HG03066 (cell line): ENCODE results near the gene HMGXB3.

Experiments
- ATAC-seq: cut with Tn5 transposase; IDR thresholded peaks from one replicate; pipeline ENCODE4 v1.9.1; 2021; ENCODE audit warnings: low read depth; ENCODE audit not compliant: unreplicated experiment

Gene HMGXB3

GRCh38 chr5:150000256-150000989 is at the start of gene HMGXB3, which contains the start of gene TIGD6:
Gene HMGXB3 (plus strand): TSS chr5:150000739. CDS start chr5:150004853, 4,114 bp downstream.
Gene TIGD6 (minus strand): TSS chr5:150000654. CDS start chr5:149996348, 4,306 bp downstream.
- peak; percentile 83 for ATAC-seq

GRCh38 chr5:149951138-149951749 is 49.3 kb upstream of the HMGXB3 start:
- no peak for ATAC-seq

DNA sequence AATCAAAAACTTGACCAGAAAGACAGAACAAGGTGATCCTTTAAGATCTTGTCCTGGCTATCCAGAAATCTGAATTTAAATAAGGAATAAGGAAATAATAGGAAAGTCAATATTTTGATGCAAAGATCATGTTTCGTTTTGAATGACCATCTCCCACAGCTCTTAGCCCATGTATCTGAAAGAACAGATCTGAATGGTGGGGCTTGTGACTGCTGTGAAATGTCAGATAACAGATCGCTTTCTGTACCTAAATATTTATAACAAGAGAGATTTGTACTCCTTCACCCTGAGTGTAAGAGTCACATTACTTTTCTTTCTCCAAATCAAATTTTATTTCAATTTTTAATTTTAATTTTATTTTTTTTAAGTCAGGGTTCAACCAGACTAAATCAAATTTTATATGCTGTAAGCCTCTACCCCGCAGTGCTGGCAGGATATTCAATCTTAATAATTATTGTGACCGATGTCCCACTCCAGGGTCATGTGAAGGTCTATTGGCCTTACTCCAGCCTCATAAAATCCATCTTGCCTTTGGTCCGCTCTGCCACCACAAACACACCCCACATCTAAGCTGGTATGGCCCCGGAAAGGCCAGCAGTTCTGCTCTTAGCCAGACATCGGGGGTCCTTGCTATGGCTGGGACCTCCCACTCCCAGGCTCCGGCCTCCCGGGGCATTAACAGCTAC is 47.0 kb upstream of the HMGXB3 start:
- ATAC-seq: no peak

DNA sequence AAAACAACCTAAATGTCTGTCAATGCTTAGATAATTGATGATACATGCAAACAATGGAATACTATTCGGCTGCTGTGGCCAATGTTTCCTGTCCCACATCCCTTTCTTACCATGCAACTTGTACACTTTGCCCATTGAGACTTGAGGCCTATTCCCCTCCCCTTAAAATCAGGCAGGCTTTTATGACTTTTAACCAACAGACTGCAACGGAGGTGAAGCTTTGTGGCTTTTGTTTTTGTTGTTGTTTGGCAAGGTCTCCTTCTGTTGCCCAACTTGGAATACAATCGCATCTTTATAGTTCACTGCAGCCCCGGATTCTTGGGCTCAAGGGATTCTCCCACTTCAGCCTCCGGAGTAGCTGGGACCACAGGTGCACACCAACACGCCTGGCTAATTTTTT is 45.7 kb upstream of the HMGXB3 start:
- ATAC-seq: no peak

DNA sequence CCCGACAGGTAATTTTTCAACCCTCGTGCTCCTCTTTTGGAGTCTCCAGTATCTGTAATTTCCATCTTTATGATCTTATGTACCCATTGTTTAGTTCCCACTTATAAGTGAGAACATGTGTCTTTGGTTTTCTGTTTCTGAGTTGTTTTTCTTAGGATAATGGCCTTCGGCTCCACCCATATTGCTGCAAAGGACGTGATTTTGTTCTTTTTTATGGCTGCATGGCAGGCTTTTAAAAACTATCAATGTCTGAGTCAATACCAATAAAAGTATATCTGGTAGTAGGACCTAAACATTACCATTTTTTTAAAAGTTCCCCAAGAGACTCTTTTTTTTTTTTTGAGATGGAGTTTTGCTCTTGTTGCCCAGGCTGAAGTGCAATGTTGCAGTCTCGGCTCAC is 43.9 kb upstream of the HMGXB3 start:
- no peak for ATAC-seq

DNA sequence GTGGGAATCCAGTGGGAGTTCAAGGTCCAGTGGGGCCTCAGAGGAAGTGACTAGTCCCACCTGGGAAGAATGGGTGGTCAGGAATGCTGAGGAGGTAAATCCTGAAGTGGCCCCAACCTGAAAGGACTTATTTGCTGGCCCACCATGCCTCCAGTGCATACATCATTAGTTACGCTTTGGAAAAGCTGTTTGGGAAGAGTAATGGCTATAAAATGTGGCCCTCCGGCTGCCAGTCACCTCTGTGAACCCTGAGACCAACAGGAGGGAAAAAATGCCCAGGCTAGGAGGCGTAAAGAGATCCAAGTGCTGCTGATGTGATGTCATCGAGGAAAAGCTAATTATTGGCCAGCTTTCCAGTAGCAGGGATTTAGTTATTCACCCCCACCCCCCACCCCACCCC is 42.7 kb upstream of the HMGXB3 start:
- no peak for ATAC-seq

DNA sequence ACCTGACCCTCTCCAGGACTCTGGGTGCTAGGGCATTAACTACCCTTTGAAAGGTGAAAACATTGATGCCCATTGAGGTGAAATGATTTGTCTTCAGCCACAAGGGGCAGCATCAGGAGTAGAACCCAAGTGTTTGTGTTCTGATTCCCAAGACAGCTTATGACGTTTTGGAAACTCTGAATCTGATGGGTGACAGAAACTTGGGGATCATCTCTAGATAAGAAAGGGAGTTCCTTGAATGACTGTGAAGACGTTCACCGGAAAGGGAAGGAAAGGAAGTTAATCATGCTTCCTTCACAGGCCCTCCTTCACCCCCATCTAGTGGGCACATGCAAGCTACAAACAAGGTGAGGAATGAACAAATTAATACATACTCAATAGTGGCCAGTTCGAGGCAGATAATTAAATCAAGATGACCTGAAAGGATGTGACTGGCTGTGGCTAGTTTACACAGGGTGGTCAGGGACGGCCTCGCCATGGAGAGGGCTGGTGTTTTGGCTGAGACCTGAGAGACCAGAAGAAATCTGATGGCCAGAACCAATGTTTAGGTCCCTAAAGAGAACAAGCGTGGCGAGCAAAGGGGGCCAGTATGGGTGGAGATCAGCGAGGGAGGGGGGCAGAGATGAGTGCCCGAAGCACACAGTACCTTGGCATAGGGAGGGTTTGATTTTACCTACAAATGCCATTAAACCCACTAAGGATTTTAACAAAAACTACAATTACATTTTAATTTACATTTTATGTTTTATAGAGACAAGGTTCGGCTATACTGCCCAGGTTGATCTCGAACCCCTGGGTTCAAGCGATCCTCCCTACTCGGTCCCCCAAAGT is 40.9 kb upstream of the HMGXB3 start:
- no peak for ATAC-seq

DNA sequence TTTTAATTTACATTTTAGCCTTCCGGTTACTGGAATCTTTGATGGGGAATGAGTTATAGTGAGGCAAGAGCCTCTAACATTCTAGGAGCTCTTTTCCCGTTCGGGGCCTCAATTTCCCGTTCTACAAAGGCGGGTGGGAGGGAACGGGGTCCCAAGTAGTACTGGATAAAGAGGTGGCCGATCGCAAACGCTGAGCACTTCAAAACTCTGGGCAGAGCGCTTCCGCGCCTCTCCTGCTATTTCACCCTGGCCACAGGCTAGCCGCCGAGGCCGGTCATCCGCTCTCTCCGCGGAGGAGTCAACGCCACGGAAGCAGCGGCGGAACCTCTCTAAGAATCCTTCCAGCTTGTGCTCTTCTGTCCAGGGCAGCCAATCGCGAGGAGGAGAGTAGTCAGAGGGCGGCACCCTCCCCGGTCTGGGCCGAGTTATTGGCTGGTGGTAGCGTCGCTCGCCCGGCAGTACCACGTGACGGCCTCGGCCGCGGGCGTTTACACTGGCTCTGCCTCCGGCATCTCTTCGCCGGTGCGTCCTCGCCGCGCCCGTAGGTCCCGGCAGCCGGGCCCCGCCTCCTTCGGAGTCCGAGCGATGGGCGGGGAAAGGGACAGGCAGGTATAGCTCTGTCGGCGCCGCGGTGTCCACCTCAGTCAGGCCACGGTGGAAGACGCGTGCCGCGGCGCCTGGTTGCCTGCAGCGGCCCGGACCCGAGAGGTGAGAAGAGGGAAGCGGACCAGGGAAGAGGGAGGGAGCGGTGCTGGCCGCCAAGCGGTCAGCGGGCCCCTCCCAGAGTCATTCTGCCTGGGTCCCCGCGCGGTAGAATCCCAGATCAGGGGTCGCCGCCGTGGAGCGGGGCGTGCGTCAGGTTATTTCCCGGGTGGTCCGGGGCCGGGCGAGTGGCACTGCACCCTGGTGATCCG is 40.0 kb upstream of the HMGXB3 start, which contains the start of gene SLC26A2:
TSS of gene SLC26A2 (plus strand) at position 487 of the 914 bp plus-strand sequence. CDS start 16,895 bp downstream, outside the sequence.
- peak; percentile 99 for ATAC-seq

DNA sequence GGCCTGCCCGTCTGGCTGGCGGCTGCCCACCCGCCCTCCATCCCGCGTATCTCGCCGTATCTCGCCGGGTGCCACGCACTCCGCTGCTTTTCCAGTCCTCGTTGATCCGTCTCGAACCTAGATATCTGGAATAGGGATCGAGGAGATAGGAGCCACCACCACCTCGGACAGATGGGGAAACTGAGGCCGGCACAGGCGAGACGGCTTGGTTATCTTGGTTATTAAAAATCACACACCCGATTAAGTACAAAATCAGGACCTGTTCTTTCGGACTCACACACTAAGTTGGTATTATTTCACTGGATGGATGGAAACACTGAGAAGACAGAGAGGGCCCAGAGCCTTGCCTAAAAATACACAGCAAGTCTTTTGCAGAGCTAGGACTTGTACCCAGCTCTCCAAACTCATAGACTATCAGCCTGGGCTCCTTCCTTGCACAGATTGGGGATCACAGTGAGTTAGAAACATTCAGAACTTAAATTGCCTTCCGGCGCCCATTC is 39.3 kb upstream of the HMGXB3 start:
- no peak for ATAC-seq

- ATAC-seq: no peak
Observed at GRCh38 chr5:149961957-149962409, 38.6 kb upstream of the HMGXB3 start.

GRCh38 chr5:149962601-149963300 is 37.8 kb upstream of the HMGXB3 start:
- no peak for ATAC-seq

DNA sequence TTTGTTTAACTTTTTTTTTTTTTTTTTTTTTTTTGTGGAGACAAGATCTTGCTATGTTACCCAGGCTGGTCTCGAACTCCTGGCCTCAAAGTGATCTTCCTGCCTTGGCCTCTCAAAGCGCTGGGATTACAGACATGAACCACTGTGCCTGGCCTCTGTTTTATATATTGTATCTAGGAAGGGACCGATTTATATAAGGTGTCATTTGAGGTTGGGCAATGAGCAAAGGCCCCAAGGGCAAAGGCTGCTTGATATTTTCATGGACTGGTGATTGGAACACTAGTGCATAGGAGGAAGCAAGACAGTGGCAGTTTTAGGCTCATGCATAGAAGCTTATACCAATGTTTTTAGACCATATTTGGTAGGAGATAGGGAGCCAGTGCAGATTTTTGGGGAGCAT is 36.8 kb upstream of the HMGXB3 start:
- no peak for ATAC-seq

- no peak for ATAC-seq
Observed at GRCh38 chr5:149966946-149967345, 33.6 kb upstream of the HMGXB3 start.

DNA sequence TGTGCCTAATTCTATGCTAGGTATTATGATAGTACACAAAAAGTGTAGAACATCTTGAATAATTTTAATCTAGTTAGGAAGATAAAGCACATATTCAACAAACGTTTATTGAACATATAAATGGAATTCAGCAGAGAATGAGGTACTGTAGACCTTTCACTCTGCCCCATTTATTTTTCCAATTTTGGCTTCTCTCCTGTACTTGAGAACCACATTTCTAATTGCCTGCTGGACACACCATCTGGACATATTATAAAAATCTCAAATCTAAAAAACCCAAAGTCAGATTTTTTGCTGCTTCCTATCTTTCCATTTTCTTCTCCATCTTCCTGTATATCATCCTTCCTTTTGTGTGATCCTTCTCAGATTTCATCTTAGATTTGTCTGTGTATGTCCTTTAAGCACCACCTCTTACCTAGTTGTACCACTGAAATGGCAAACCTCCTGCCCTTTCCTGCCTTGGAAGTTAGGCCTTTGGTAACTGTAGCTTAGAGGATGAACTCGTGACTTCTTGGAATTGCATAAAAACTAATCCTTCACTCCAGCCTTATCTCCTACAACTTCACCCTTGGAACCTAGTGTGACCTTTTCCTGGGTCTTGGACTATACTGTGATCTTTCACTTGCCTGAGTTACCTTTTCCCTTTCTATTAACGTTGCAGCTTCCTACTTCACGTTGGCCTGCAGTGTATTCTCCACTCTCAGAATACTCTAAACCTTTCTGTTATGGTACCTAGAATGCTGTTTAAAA is 31.2 kb upstream of the HMGXB3 start:
- no peak for ATAC-seq

DNA sequence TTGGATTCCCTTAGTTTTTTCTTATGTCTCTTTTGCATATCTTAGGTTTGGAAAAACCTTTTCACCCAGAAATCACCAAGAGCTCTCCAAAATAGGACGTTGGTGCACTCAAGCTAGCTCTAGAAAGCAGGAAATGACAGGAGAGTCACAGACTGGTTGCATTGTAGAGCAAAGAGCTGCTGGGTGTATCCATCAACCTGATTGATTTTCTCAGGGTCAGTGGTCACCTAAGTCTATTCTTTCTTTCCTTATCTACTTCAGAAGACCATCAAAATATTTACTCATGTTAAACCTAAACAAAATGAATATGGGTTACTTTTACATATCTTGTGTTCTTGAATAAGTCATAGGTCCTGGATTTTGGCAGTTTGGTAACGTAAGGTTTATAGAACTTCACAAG is 25.1 kb upstream of the HMGXB3 start:
- no peak for ATAC-seq

- no peak for ATAC-seq
Observed at GRCh38 chr5:149979896-149980295, 20.6 kb upstream of the HMGXB3 start.

GRCh38 chr5:149981206-149981605 is 19.3 kb upstream of the HMGXB3 start:
- no peak for ATAC-seq

GRCh38 chr5:149982505-149982904 is 18.0 kb upstream of the HMGXB3 start:
- ATAC-seq: no peak
